ENCODE data around the gene CAP1.

- TF ChIP-seq NFIC (IDR thresholded peaks at IDR 0.05): no peak
- no peak for TF ChIP-seq TEAD4 (IDR thresholded peaks at IDR 0.05)
- no peak for TF ChIP-seq EP300 (IDR thresholded peaks at IDR 0.05; ENCODE audit: borderline replicate concordance)
- no peak for TF ChIP-seq TAF1 (IDR thresholded peaks at IDR 0.05; ENCODE audit: low read depth)
- TF ChIP-seq CREB1 (IDR thresholded peaks at IDR 0.05; ENCODE audit: low read depth): no peak
- no peak for TF ChIP-seq TCF12 (IDR thresholded peaks at IDR 0.05; ENCODE audit: low read depth)
Measured at GRCh38 chr1:40024671-40025070, 15.9 kb upstream of the CAP1 start.

Measured in Ishikawa (cell line).